ENCODE measurements around the gene RPS6KB2. TPM values are rescaled to one million over a fixed set of nuclear protein-coding genes. Genes with fewer than 3 reads are reported as not detected.

RPS6KB2 gene
- polyA plus RNA-seq, 1 donor from 2014 or later: 92.8 TPM

DNA sequence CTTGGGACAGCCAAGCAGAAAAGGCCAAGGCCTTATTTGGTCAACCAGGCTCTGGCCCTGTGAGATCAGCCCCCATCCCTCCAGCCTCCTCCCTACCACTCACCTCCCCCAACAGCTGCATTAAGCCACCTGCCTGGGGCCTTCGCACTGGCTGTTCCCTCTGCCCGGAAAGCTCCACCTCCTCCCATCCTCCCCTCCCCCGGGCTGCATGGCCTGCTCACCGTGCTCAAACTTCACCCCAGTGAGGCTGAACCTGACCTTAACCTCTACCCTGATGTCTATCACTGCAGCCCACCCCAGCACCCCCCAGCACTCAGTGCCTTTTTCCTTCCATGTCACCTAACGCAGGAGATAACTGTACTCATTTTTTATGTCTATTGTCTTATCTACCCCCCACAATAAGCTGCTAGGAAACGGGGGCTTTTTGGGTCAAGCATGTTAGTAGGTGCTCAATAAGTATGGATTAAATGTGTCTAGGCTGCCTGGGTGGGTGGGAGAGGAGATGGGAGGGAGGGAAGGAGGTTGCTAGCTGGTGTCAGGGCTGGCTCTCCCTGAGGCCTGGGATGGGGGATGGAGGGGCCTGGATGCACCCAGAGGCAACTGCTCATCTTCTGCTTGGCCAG, 8.3 kb downstream of the RPS6KB2 start:
- Histone ChIP-seq H3K4me2 (ENCODE audit: low read length) (no peak overlapping the region), H3K9ac (ENCODE audit: low read length) (no peak overlapping the region), H3K27ac (ENCODE audit: low read length) (no peak overlapping the region), H3K4me3 (ENCODE audit: low read length) (no peak overlapping the region), H3K36me3 (ENCODE audit: insufficient read depth, low read length) (no peaks in the 10 kb centered on the region), H3K27me3 (ENCODE audit: insufficient read depth, low read depth, low read length) (no peaks in the 10 kb centered on the region), H3K79me2 (replicated peaks; ENCODE audit: insufficient read depth, low read length) (no peaks in the 10 kb centered on the region), H4K20me1 (ENCODE audit: insufficient read depth) (no peaks in the 10 kb centered on the region), H3K9me2 (ENCODE audit: insufficient read depth, low read length) (no peaks in the 10 kb centered on the region), H3K9me3 (ENCODE audit: low read length) (no peaks in the 10 kb centered on the region), H3F3A (ENCODE audit: insufficient read depth, low read length, poor library complexity, severe bottlenecking) (no peaks in the 10 kb centered on the region), H2AFZ (ENCODE audit: low read depth, low read length) (no peak overlapping the region)
- no peak for TF ChIP-seq POLR2AphosphoS5 (IDR thresholded peaks at IDR 0.05)
- no peak for TF ChIP-seq EP300 (conservative IDR thresholded peaks at IDR 0.05; ENCODE audit: poor library complexity, severe bottlenecking)
- TF ChIP-seq, protein P1, sequence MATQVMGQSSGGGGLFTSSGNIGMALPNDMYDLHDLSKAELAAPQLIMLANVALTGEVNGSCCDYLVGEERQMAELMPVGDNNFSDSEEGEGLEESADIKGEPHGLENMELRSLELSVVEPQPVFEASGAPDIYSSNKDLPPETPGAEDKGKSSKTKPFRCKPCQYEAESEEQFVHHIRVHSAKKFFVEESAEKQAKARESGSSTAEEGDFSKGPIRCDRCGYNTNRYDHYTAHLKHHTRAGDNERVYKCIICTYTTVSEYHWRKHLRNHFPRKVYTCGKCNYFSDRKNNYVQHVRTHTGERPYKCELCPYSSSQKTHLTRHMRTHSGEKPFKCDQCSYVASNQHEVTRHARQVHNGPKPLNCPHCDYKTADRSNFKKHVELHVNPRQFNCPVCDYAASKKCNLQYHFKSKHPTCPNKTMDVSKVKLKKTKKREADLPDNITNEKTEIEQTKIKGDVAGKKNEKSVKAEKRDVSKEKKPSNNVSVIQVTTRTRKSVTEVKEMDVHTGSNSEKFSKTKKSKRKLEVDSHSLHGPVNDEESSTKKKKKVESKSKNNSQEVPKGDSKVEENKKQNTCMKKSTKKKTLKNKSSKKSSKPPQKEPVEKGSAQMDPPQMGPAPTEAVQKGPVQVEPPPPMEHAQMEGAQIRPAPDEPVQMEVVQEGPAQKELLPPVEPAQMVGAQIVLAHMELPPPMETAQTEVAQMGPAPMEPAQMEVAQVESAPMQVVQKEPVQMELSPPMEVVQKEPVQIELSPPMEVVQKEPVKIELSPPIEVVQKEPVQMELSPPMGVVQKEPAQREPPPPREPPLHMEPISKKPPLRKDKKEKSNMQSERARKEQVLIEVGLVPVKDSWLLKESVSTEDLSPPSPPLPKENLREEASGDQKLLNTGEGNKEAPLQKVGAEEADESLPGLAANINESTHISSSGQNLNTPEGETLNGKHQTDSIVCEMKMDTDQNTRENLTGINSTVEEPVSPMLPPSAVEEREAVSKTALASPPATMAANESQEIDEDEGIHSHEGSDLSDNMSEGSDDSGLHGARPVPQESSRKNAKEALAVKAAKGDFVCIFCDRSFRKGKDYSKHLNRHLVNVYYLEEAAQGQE (IDR thresholded peaks at IDR 0.05; ENCODE audit: borderline replicate concordance): no peak
- TF ChIP-seq, protein P2, sequence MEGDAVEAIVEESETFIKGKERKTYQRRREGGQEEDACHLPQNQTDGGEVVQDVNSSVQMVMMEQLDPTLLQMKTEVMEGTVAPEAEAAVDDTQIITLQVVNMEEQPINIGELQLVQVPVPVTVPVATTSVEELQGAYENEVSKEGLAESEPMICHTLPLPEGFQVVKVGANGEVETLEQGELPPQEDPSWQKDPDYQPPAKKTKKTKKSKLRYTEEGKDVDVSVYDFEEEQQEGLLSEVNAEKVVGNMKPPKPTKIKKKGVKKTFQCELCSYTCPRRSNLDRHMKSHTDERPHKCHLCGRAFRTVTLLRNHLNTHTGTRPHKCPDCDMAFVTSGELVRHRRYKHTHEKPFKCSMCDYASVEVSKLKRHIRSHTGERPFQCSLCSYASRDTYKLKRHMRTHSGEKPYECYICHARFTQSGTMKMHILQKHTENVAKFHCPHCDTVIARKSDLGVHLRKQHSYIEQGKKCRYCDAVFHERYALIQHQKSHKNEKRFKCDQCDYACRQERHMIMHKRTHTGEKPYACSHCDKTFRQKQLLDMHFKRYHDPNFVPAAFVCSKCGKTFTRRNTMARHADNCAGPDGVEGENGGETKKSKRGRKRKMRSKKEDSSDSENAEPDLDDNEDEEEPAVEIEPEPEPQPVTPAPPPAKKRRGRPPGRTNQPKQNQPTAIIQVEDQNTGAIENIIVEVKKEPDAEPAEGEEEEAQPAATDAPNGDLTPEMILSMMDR (IDR thresholded peaks at IDR 0.05; ENCODE audit: poor library complexity, severe bottlenecking): no peak
- TF ChIP-seq MXI1 (conservative IDR thresholded peaks at IDR 0.05; ENCODE audit: poor library complexity, severe bottlenecking): no peak
- TF ChIP-seq EZH2 (IDR thresholded peaks at IDR 0.05; ENCODE audit: borderline replicate concordance, insufficient read depth, low read length, poor library complexity, severe bottlenecking): no peak
- no peak for TF ChIP-seq RAD21 (conservative IDR thresholded peaks at IDR 0.05)
- no peak for TF ChIP-seq SMC3 (conservative IDR thresholded peaks at IDR 0.05; ENCODE audit: poor library complexity)
- TF ChIP-seq TAF1 (IDR thresholded peaks at IDR 0.05; ENCODE audit: low read depth): no peak

DNA sequence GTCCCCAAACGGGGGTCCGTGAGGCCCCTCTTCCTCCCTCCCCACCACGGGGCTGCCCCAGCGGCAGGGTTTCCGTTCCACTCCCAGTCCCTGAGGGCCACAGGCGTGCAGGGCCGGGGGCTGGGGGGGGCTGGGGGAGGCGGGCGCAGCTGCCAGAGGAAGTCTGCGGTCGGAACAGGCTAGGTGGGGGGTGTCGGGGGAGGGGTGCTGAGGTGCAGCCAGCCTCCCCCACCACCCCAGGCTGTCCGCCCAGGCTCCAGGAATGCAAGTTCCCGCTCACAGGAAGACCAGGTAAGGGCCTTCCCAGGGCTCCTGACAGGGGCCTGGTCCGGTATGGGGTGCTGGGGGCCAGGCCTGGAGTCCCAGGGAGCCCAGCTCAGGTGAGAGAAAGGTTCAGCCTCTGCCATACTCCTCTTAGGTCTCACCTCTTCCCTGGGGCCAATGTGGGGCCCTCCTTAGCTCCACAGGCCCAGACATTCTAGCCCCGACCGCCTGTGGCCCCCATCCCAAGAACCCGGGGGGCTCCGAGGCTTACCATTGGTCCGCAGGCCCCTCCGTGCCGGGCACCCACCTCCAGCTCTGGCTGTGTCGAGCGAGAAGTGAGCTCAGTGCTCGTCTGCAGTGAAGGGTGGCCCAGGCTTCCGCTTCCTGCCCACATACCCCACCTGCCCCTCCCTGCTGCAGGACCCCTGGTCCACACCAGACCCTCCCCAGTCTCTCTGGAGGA, 9.0 kb downstream of the RPS6KB2 start, which contains the start of gene PTPRCAP:
TSS of gene PTPRCAP (minus strand) at position 601 of the 727 bp plus-strand sequence. CDS start at position 538, 63 bp downstream.
- no peaks in the 10 kb centered on the region for H3K79me2 ChIP-seq (replicated peaks; ENCODE audit: insufficient read depth, low read length)
- no peaks in the 10 kb centered on the region for H3F3A ChIP-seq (ENCODE audit: insufficient read depth, low read length, poor library complexity, severe bottlenecking)
- H3K27ac ChIP-seq (ENCODE audit: low read length): no peak within 1 kb of the TSS
- TF ChIP-seq EP300 (conservative IDR thresholded peaks at IDR 0.05; ENCODE audit: poor library complexity, severe bottlenecking): no peak
- no peak for TF ChIP-seq SMC3 (conservative IDR thresholded peaks at IDR 0.05; ENCODE audit: poor library complexity)
- TF ChIP-seq POLR2AphosphoS5 (IDR thresholded peaks at IDR 0.05): no peak
- TF ChIP-seq TAF1 (IDR thresholded peaks at IDR 0.05; ENCODE audit: low read depth): no peak
- TF ChIP-seq, protein P2 (IDR thresholded peaks at IDR 0.05; ENCODE audit: poor library complexity, severe bottlenecking): no peak
- TF ChIP-seq, protein P1 (IDR thresholded peaks at IDR 0.05; ENCODE audit: borderline replicate concordance): no peak
- no peak for TF ChIP-seq EZH2 (IDR thresholded peaks at IDR 0.05; ENCODE audit: borderline replicate concordance, insufficient read depth, low read length, poor library complexity, severe bottlenecking)
- no peak for TF ChIP-seq RAD21 (conservative IDR thresholded peaks at IDR 0.05)
- no peak for TF ChIP-seq MXI1 (conservative IDR thresholded peaks at IDR 0.05; ENCODE audit: poor library complexity, severe bottlenecking)
- H3K9me2 ChIP-seq (ENCODE audit: insufficient read depth, low read length): no peaks in the 10 kb centered on the region
- no peak within 1 kb of the TSS for H2AFZ ChIP-seq (ENCODE audit: low read depth, low read length)
- H3K4me3 ChIP-seq (ENCODE audit: low read length): no peak within 1 kb of the TSS
- no peaks in the 10 kb centered on the region for H4K20me1 ChIP-seq (ENCODE audit: insufficient read depth)
- no peaks in the 10 kb centered on the region for H3K36me3 ChIP-seq (ENCODE audit: insufficient read depth, low read length)
- H3K9me3 ChIP-seq (ENCODE audit: low read length): no peaks in the 10 kb centered on the region
- no peak within 1 kb of the TSS for H3K9ac ChIP-seq (ENCODE audit: low read length)
- H3K4me2 ChIP-seq (ENCODE audit: low read length): no peak within 1 kb of the TSS
- no peaks in the 10 kb centered on the region for H3K27me3 ChIP-seq (ENCODE audit: insufficient read depth, low read depth, low read length)
